Measurements from ENCODE around the gene TAS2R41.

GRCh38 chr7:143507534-143508055, 29.9 kb downstream of the TAS2R41 start:
- TF ChIP-seq POLR2A (IDR thresholded peaks at IDR 0.05; ENCODE audit: low read depth, low read length) (no peak), POLR2AphosphoS5 (IDR thresholded peaks at IDR 0.05; ENCODE audit: low read depth, low read length) (no peak)

Data from GM12892 (cell line).